HepG2 (cell line): Measurements from ENCODE around the gene ZDHHC7. TPM values are rescaled to one million over a fixed set of nuclear protein-coding genes. Genes with fewer than 3 reads are reported as not detected.

Source experiments
- DNMT1 ChIP-seq: sonication (generic); formaldehyde crosslinking; IDR thresholded peaks from 2 replicates; pipeline ENCODE4 v1.5.1; 2020; ENCODE audit warnings: mild to moderate bottlenecking, missing genetic modification reagents
- FOXO4 ChIP-seq: sonication (generic); formaldehyde crosslinking; conservative IDR thresholded peaks from 2 replicates; pipeline ENCODE4 v1.8.1; 2023; ENCODE audit warnings: missing genetic modification reagents
- HNF4G ChIP-seq, 2 experiments: sonication (generic) in 1 of 2; formaldehyde crosslinking in 1 of 2; IDR thresholded peaks; 2 replicates each; pipeline versions ENCODE4 v1.4.0 to v1.6.1; 2011 to 2020; ENCODE audit warnings: borderline replicate concordance in 2 of 2, low read depth in 2 of 2, mild to moderate bottlenecking in 2 of 2, low read length in 1 of 2, missing genetic modification reagents in 1 of 2, moderate library complexity in 1 of 2
- NFYC ChIP-seq: IDR thresholded peaks from 2 replicates; pipeline ENCODE4 v1.6.1; 2016; ENCODE audit warnings: missing genetic modification reagents, missing compliant biosample characterization
- NR3C1 ChIP-seq: sonication (generic); formaldehyde crosslinking; IDR thresholded peaks from 2 replicates; pipeline ENCODE4 v1.4.0; 2020; ENCODE audit warnings: missing genetic modification reagents
- RARG ChIP-seq: sonication (generic); formaldehyde crosslinking; IDR thresholded peaks from 2 replicates; pipeline ENCODE4 v1.4.0; 2020; ENCODE audit warnings: low read depth, mild to moderate bottlenecking, missing genetic modification reagents
- ZBED4 ChIP-seq: sonication (generic); formaldehyde crosslinking; IDR thresholded peaks from 2 replicates; pipeline ENCODE4 v1.4.0; 2020; ENCODE audit warnings: missing genetic modification reagents, borderline replicate concordance
- ZBTB37 ChIP-seq: sonication (generic); formaldehyde crosslinking; IDR thresholded peaks from 2 replicates; pipeline ENCODE4 v1.4.0; 2020; ENCODE audit warnings: mild to moderate bottlenecking, missing genetic modification reagents
- ZBTB8A ChIP-seq: sonication (generic); formaldehyde crosslinking; IDR thresholded peaks from 2 replicates; pipeline ENCODE4 v1.4.0; 2020; ENCODE audit warnings: mild to moderate bottlenecking, low read depth, missing genetic modification reagents, borderline replicate concordance
- ZFP41 ChIP-seq: sonication (generic); formaldehyde crosslinking; IDR thresholded peaks from 2 replicates; pipeline ENCODE4 v1.4.0; 2020; ENCODE audit warnings: mild to moderate bottlenecking, missing genetic modification reagents, borderline replicate concordance
- ZMYM2 ChIP-seq: sonication (generic); formaldehyde crosslinking; IDR thresholded peaks from 2 replicates; pipeline ENCODE4 v1.8.0; 2022; ENCODE audit warnings: mild to moderate bottlenecking, missing genetic modification reagents
- ZNF180 ChIP-seq: sonication (generic); formaldehyde crosslinking; IDR thresholded peaks from 2 replicates; pipeline ENCODE4 v1.4.0; 2020; ENCODE audit warnings: low read depth, missing genetic modification reagents, borderline replicate concordance
- ZNF530 ChIP-seq: sonication (generic); formaldehyde crosslinking; IDR thresholded peaks from 2 replicates; pipeline ENCODE4 v1.5.0; 2020; ENCODE audit warnings: low read depth, mild to moderate bottlenecking, missing genetic modification reagents
- polyA plus RNA-seq, 8 experiments: library from polyadenylated mRNA; depleted of rRNA in 3 of 8; stranded (reverse) in 7 of 8; unstranded in 1 of 8; fragments of >200 nt; fragmentation: Illumina TruSeq in 4 of 8; extraction: Trizol in 4 of 8; gene quantifications; 2 replicates each; pipeline versions ENCODE4 v1.2.1 to v1.2.3, GENCODE V29; 2011 to 2016; ENCODE audit warnings: low read depth in 4 of 8, missing spikeins in 1 of 8, mixed read lengths in 1 of 8; ENCODE audit not compliant: insufficient read depth in 1 of 8
- total RNA-seq, 5 experiments: library from RNA; depleted of rRNA; stranded (reverse); fragments of >200 nt; fragmentation: Illumina TruSeq; extraction: Trizol; gene quantifications; 2 replicates each; pipeline ENCODE4 v1.2.3, GENCODE V29; 2016; ENCODE audit warnings: low read depth in 1 of 5
- TF ChIP-seq, protein P1 (sequence below): sonication (generic); formaldehyde crosslinking; IDR thresholded peaks from 2 replicates; pipeline ENCODE4 v1.8.1; 2023; ENCODE audit warnings: missing genetic modification reagents, mild to moderate bottlenecking, borderline replicate concordance
- TF ChIP-seq, protein P2 (sequence below): conservative IDR thresholded peaks from 2 replicates; pipeline ENCODE4 v1.6.1; 2018; ENCODE audit warnings: missing genetic modification reagents

The ZDHHC7 gene
- total and polyA plus RNA-seq, 2 of the 13 experiments (the other 11 are each of a cell fraction or from before 2014, with no cell fraction given), result 46.8 to 67.6 TPM

- TF ChIP-seq ZBED4 (CRISPR knock-in tag) (peak; percentile 73; the same call in 1 of the 2 replicates), ZNF530 (CRISPR knock-in tag) (no peak), ZBTB37 (CRISPR knock-in tag) (no peak), HNF4G (IDR thresholded peaks at IDR 0.05; ENCODE audit: borderline replicate concordance, low read depth, low read length) (no peak), HNF4G (CRISPR knock-in tag; IDR thresholded peaks at IDR 0.05; ENCODE audit: borderline replicate concordance, low read depth) (no peak), DNMT1 (CRISPR knock-in tag) (no peak), NR3C1 (no peak), ZBTB8A (CRISPR knock-in tag) (no peak), ZMYM2 (CRISPR knock-in tag) (peak; percentile 72; the same call in 1 of the 2 replicates), NFYC (CRISPR knock-in tag) (no peak), ZNF180 (CRISPR knock-in tag) (no peak), RARG (CRISPR knock-in tag) (no peak), ZFP41 (CRISPR knock-in tag) (no peak), FOXO4 (CRISPR knock-in tag) (no peak)
- TF ChIP-seq, protein P1, sequence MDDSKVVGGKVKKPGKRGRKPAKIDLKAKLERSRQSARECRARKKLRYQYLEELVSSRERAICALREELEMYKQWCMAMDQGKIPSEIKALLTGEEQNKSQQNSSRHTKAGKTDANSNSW (CRISPR knock-in tag), result no peak; the same call in 1 of the 2 replicates
- TF ChIP-seq, protein P2, sequence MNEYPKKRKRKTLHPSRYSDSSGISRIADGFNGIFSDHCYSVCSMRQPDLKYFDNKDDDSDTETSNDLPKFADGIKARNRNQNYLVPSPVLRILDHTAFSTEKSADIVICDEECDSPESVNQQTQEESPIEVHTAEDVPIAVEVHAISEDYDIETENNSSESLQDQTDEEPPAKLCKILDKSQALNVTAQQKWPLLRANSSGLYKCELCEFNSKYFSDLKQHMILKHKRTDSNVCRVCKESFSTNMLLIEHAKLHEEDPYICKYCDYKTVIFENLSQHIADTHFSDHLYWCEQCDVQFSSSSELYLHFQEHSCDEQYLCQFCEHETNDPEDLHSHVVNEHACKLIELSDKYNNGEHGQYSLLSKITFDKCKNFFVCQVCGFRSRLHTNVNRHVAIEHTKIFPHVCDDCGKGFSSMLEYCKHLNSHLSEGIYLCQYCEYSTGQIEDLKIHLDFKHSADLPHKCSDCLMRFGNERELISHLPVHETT (CRISPR knock-in tag), result peak; percentile 48; the same call in 1 of the 2 replicates
Observed at GRCh38 chr16:84976644-84977400, 34.5 kb downstream of the ZDHHC7 start (continued).
